ENCODE results near the gene ZDHHC5. TPM values are rescaled to one million over a fixed set of nuclear protein-coding genes. Genes with fewer than 3 reads are reported as not detected.
"Not testable (repeated sequence)": the region's sequence is repeated elsewhere in the genome, so short reads cannot be mapped to it uniquely, and the experiment has no call there.

ZDHHC5 gene
- polyA plus RNA-seq, 1 donor = 46.4 TPM

GRCh38 chr11:57662893-57663292 is 5.0 kb upstream of the ZDHHC5 start:
- Histone ChIP-seq H3K9me3 (ENCODE audit: control insufficient read depth, low read depth, low read length) (no peaks in the 10 kb centered on the region), H3K4me3 (ENCODE audit: low read length) (no peak overlapping the region), H3K36me3 (ENCODE audit: control insufficient read depth, insufficient read depth, low read length) (peaks cover 28% of the 10 kb centered on the region), H3K27ac (ENCODE audit: low read length) (no peak overlapping the region), H3K27me3 (ENCODE audit: control insufficient read depth, insufficient read depth, low read length) (no peaks in the 10 kb centered on the region), H3K4me1 (ENCODE audit: control insufficient read depth, insufficient read depth, low read length) (peaks cover 2% of the 10 kb centered on the region)
- DNase-seq = no peak
- 76% methylated on average over 3 of the region's 4 CpGs for WGBS (ENCODE audit: insufficient coverage, low lambda C conversion rate)

GRCh38 chr11:57663975-57664374 is 3.9 kb upstream of the ZDHHC5 start:
- WGBS (ENCODE audit: insufficient coverage, low lambda C conversion rate) = 90% methylated on average over 4 of the region's 9 CpGs

GRCh38 chr11:57667117-57667735 is 688 bp upstream of the ZDHHC5 start:
- Histone ChIP-seq H3K9me3 (ENCODE audit: control insufficient read depth, low read depth, low read length) (no peaks in the 10 kb centered on the region), H3K4me3 (ENCODE audit: low read length) (peak overlapping the region; percentile 97), H3K36me3 (ENCODE audit: control insufficient read depth, insufficient read depth, low read length) (peaks cover 13% of the 10 kb centered on the region), H3K27me3 (ENCODE audit: control insufficient read depth, insufficient read depth, low read length) (no peaks in the 10 kb centered on the region), H3K27ac (ENCODE audit: low read length) (peak overlapping the region; percentile 95), H3K4me1 (ENCODE audit: control insufficient read depth, insufficient read depth, low read length) (peaks cover 7% of the 10 kb centered on the region)
- WGBS (ENCODE audit: insufficient coverage, low lambda C conversion rate) = no CpG with 5 or more reads among the region's 29 CpGs
- peak; percentile 98 to 99 for DNase-seq

More at GRCh38 chr11:57663975-57664374, 3.9 kb upstream of the ZDHHC5 start:
- H3K27ac ChIP-seq (ENCODE audit: low read length) = no peak overlapping the region
- H3K9me3 ChIP-seq (ENCODE audit: control insufficient read depth, low read depth, low read length) = no peaks in the 10 kb centered on the region
- peaks cover 28% of the 10 kb centered on the region for H3K36me3 ChIP-seq (ENCODE audit: control insufficient read depth, insufficient read depth, low read length)
- H3K4me1 ChIP-seq (ENCODE audit: control insufficient read depth, insufficient read depth, low read length) = peaks cover 2% of the 10 kb centered on the region
- H3K27me3 ChIP-seq (ENCODE audit: control insufficient read depth, insufficient read depth, low read length) = no peaks in the 10 kb centered on the region
- no peak overlapping the region for H3K4me3 ChIP-seq (ENCODE audit: low read length)
- no peak for DNase-seq

DNA sequence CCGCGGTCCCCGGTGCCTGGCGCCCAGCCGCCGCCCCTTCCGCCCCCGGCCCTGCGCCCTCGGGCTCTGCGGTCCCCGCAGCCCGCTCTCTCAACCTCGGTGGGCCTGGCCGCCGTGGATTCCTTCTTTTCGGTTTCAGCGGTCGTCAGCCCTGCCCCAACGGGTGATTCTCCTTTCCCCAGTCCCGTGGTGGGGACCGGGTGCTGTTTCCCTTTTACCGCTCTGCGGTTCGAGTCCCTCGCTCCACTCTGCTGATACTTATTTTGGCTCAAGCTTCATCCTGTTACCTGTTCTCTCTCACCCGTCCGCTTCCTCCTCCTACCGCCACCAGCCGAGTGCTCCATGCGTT is 494 bp downstream of the ZDHHC5 start:
- Histone ChIP-seq H3K27me3 (ENCODE audit: control insufficient read depth, insufficient read depth, low read length) (no peaks in the 10 kb centered on the region), H3K4me1 (ENCODE audit: control insufficient read depth, insufficient read depth, low read length) (peaks cover 7% of the 10 kb centered on the region), H3K9me3 (ENCODE audit: control insufficient read depth, low read depth, low read length) (no peaks in the 10 kb centered on the region), H3K27ac (ENCODE audit: low read length) (peak overlapping the region; percentile 95), H3K36me3 (ENCODE audit: control insufficient read depth, insufficient read depth, low read length) (peaks cover 22% of the 10 kb centered on the region), H3K4me3 (ENCODE audit: low read length) (peak overlapping the region; percentile 97)
- DNase-seq = peak in 1 of 2 donors; percentile 50
- 0% methylated on average over 5 of the region's 31 CpGs for whole genome bisulfite sequencing (ENCODE audit: insufficient coverage, low lambda C conversion rate)

DNA sequence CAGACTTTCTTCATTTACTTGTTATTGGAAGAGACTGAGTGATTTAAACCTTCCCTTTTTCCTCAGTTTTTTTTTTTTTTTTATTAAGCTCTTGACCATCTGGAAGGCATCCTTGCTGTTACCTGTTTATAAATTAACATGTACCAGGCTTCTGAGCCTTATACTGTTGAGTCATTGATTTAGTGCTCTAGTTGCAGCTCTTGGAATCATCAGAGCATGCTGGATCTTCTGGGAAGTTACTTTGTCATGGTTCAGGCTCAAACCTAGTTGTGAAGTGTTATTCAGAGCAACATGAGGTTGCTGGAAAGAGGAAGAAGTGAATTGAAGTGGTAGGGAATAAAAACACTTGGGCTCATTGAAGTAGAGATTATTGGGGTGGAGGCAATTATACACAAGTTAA is 6.3 kb downstream of the ZDHHC5 start:
- peaks cover 4% of the 10 kb centered on the region for H3K4me1 ChIP-seq (ENCODE audit: control insufficient read depth, insufficient read depth, low read length)
- no peaks in the 10 kb centered on the region for H3K9me3 ChIP-seq (ENCODE audit: control insufficient read depth, low read depth, low read length)
- no peak overlapping the region for H3K4me3 ChIP-seq (ENCODE audit: low read length)
- no peak for DNase-seq
- no peak overlapping the region for H3K27ac ChIP-seq (ENCODE audit: low read length)
- H3K36me3 ChIP-seq (ENCODE audit: control insufficient read depth, insufficient read depth, low read length) = peaks cover 61% of the 10 kb centered on the region
- no peaks in the 10 kb centered on the region for H3K27me3 ChIP-seq (ENCODE audit: control insufficient read depth, insufficient read depth, low read length)

DNA sequence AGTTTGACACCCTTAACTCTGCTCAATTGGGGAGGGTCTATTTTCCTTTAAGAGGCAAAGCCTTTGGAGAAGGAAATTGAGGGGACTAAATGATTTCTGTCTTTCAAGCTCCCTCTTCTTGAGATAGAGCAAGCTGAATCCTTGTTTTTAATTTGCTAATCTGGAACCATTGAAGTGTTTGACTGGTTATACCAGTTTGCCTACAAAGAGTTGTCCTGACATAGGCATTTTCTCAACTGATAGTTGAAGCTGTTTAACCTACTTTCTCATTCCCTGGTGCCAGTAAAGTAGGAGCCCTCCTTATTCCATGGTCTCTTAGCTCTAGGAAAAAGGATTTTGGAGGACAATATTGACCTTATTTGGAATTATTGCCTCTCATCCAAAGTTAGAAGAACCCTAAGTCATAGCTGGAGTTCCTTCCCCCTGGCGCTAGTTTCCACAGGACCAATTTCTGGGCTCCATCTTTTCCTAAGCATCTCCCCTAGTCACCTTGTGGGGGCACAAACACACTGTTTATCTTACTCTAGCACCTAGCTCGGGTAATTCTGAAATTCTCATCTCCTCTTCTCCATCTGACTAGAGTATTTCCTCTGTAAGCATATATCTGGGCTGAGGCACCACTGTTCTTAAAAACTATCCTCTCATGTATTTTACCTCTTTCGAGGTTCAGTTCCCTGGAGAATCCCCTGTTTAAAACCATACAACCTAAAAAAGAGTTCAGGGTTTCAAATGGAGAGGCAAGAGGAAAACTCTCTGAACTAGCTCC is 7.4 kb downstream of the ZDHHC5 start:
- H3K27me3 ChIP-seq (ENCODE audit: control insufficient read depth, insufficient read depth, low read length) = no peaks in the 10 kb centered on the region
- 80% methylated on average over 1 of the region's 3 CpGs for whole genome bisulfite sequencing (ENCODE audit: insufficient coverage, low lambda C conversion rate)
- H3K9me3 ChIP-seq (ENCODE audit: control insufficient read depth, low read depth, low read length) = no peaks in the 10 kb centered on the region
- no peaks in the 10 kb centered on the region for H3K4me1 ChIP-seq (ENCODE audit: control insufficient read depth, insufficient read depth, low read length)
- no peak for DNase-seq
- H3K36me3 ChIP-seq (ENCODE audit: control insufficient read depth, insufficient read depth, low read length) = peaks cover 71% of the 10 kb centered on the region
- no peak overlapping the region for H3K4me3 ChIP-seq (ENCODE audit: low read length)
- no peak overlapping the region for H3K27ac ChIP-seq (ENCODE audit: low read length)

DNA sequence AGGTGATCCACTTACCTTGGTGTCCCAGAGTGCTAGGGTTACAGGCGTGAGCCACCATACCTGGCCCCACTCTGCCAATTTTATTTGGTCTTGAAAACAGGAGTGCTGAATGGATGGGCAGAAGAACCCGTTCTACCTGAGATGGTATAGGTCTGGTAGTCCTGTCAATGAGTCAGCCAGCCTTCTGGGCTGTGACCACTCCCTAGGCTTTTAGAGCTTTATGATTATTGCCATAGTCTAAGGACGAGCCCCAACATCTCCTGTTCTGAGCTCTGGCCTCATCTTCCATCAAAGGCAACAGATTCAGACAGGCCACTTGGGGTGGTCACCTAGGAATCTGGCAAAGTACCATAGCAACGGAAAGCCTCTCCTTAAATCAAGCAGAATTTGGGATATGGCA is 11.5 kb downstream of the ZDHHC5 start:
- H3K9me3 ChIP-seq (ENCODE audit: control insufficient read depth, low read depth, low read length) = no peaks in the 10 kb centered on the region
- DNase-seq = no peak
- no CpG with 5 or more reads among the region's 4 CpGs for WGBS (ENCODE audit: insufficient coverage, low lambda C conversion rate)
- H3K36me3 ChIP-seq (ENCODE audit: control insufficient read depth, insufficient read depth, low read length) = peaks cover 71% of the 10 kb centered on the region
- no peak overlapping the region for H3K4me3 ChIP-seq (ENCODE audit: low read length)
- no peak overlapping the region for H3K27ac ChIP-seq (ENCODE audit: low read length)
- no peaks in the 10 kb centered on the region for H3K4me1 ChIP-seq (ENCODE audit: control insufficient read depth, insufficient read depth, low read length)
- H3K27me3 ChIP-seq (ENCODE audit: control insufficient read depth, insufficient read depth, low read length) = no peaks in the 10 kb centered on the region

DNA sequence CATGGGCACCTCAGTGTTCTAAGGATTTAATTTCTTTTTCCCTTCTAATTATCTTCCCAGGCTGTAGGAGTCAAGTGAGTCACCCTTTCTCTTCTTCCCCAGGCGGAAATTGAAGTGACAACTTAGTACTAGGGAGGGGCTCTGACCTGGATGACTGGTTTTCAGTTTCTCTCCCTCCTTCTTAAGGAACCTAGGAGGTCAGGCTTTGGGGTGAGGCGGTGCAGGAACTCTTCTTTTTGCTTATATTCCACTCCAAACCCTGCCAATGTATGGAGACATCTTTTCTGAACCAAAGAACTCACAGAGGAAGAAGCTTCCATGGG is 12.6 kb downstream of the ZDHHC5 start:
- WGBS (ENCODE audit: insufficient coverage, low lambda C conversion rate) = 60% methylated on average over 1 of the region's 2 CpGs
- no peak for DNase-seq
- Histone ChIP-seq H3K27ac (ENCODE audit: low read length) (no peak overlapping the region), H3K4me1 (ENCODE audit: control insufficient read depth, insufficient read depth, low read length) (no peaks in the 10 kb centered on the region), H3K36me3 (ENCODE audit: control insufficient read depth, insufficient read depth, low read length) (peaks cover 74% of the 10 kb centered on the region), H3K9me3 (ENCODE audit: control insufficient read depth, low read depth, low read length) (no peaks in the 10 kb centered on the region), H3K4me3 (ENCODE audit: low read length) (no peak overlapping the region), H3K27me3 (ENCODE audit: control insufficient read depth, insufficient read depth, low read length) (no peaks in the 10 kb centered on the region)

DNA sequence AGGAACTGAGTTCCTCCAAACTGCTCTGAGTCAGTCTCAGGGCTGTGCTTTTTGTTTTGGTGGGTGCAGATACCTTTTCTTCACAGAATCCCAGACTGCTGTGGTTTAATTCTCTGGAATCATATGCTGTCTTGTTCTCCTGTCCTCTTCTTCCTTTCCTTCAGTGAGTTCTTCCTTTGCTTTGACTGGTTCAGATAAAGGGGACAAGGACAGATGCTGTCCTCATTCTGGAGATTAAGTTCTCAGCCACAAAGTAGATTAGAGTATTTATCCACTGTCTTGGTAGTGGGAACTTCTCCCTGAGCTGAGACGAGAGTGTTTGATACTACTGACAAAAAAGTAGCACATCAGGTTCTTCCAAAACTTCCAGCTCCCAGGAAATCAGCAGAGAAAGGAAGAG is 13.3 kb downstream of the ZDHHC5 start:
- H3K4me3 ChIP-seq (ENCODE audit: low read length) = no peak overlapping the region
- H3K4me1 ChIP-seq (ENCODE audit: control insufficient read depth, insufficient read depth, low read length) = no peaks in the 10 kb centered on the region
- WGBS (ENCODE audit: insufficient coverage, low lambda C conversion rate) = no CpG with 5 or more reads among the region's 1 CpG
- no peaks in the 10 kb centered on the region for H3K27me3 ChIP-seq (ENCODE audit: control insufficient read depth, insufficient read depth, low read length)
- peaks cover 71% of the 10 kb centered on the region for H3K36me3 ChIP-seq (ENCODE audit: control insufficient read depth, insufficient read depth, low read length)
- no peak overlapping the region for H3K27ac ChIP-seq (ENCODE audit: low read length)
- DNase-seq = no peak
- H3K9me3 ChIP-seq (ENCODE audit: control insufficient read depth, low read depth, low read length) = no peaks in the 10 kb centered on the region

DNA sequence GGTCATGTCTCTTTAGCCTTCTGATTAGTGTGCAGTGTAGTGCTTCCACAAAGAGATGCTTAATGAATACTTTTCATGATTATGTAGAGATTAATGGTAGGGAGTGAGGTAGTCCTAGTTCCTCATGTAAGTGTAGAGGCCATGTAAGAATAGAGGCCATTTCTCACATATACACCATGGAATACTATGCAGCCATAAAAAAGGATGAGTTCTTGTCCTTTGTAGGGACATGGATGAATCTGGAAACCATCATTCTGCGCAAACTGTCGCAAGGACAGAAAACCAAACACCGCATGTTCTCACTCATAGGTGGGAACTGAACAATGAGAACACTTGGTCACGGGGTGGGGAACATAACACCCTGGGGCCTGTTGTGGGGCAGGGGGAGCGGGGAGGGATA is 22.6 kb downstream of the ZDHHC5 start:
- peaks cover 74% of the 10 kb centered on the region for H3K36me3 ChIP-seq (ENCODE audit: control insufficient read depth, insufficient read depth, low read length)
- DNase-seq; H3K27me3 ChIP-seq (ENCODE audit: control insufficient read depth, insufficient read depth, low read length); H3K9me3 ChIP-seq (ENCODE audit: control insufficient read depth, low read depth, low read length); H3K4me3 ChIP-seq (ENCODE audit: low read length); H3K4me1 ChIP-seq (ENCODE audit: control insufficient read depth, insufficient read depth, low read length); H3K27ac ChIP-seq (ENCODE audit: low read length): not testable (repeated sequence)
- 100% methylated on average over 1 of the region's 5 CpGs for WGBS (ENCODE audit: insufficient coverage, low lambda C conversion rate)

- no CpG with 5 or more reads among the region's 18 CpGs for WGBS (ENCODE audit: insufficient coverage, low lambda C conversion rate)
- H3K4me3 ChIP-seq (ENCODE audit: low read length) = no peak overlapping the region
- no peak for DNase-seq
- no peaks in the 10 kb centered on the region for H3K4me1 ChIP-seq (ENCODE audit: control insufficient read depth, insufficient read depth, low read length)
- H3K36me3 ChIP-seq (ENCODE audit: control insufficient read depth, insufficient read depth, low read length) = peaks cover 76% of the 10 kb centered on the region
- no peaks in the 10 kb centered on the region for H3K27me3 ChIP-seq (ENCODE audit: control insufficient read depth, insufficient read depth, low read length)
- no peaks in the 10 kb centered on the region for H3K9me3 ChIP-seq (ENCODE audit: control insufficient read depth, low read depth, low read length)
- no peak overlapping the region for H3K27ac ChIP-seq (ENCODE audit: low read length)
Observed at GRCh38 chr11:57698843-57699365, 31.0 kb downstream of the ZDHHC5 start.

All from large intestine (tissue), 3 donors.